Vagina (tissue), 2 donors: Measurements from ENCODE around the gene TEAD1. TPM values are rescaled to one million over a fixed set of nuclear protein-coding genes. Genes with fewer than 3 reads are reported as not detected.
A peak's percentile ranks its signal among the peaks of the same experiment; 100 is the strongest.

Experiments used
- DNase-seq, 2 donors: peaks; one replicate each; pipeline ENCODE4 v3.0.0-alpha.2; 2017; ENCODE audit errors: extremely low spot score in 2 of 2
- H3K27ac ChIP-seq: fragments of 200-600 bp; sonication (generic); one replicate; pipeline ENCODE4 v1.5.1; 2019
- H3K27me3 ChIP-seq: fragments of 200-600 bp; sonication (generic); one replicate; pipeline ENCODE4 v1.5.1; 2019
- H3K36me3 ChIP-seq, 2 donors: fragments of 200-600 bp; sonication (generic); one replicate each; pipeline ENCODE4 v1.5.1; 2017 to 2019
- H3K4me1 ChIP-seq: fragments of 200-600 bp; sonication (generic); one replicate; pipeline ENCODE4 v1.5.1; 2019
- H3K4me3 ChIP-seq, 2 donors: fragments of 200-600 bp; sonication (generic); 1 replicate in 1 of 2; 2 replicates in 1 of 2; pipeline ENCODE4 v1.5.1; 2016 to 2019
- H3K9me3 ChIP-seq: fragments of 200-600 bp; sonication (generic); one replicate; pipeline ENCODE4 v1.5.1; 2019
- CTCF ChIP-seq, 3 experiments: fragments of 450-650 bp in 2 of 3; fragments of 200-600 bp in 1 of 3; sonication (generic) in 1 of 3; IDR thresholded peaks; one replicate each; pipeline ENCODE4 v1.5.1; 2017 to 2019; ENCODE audit warnings: antibody characterized with exemption in 3 of 3, mild to moderate bottlenecking in 2 of 3, moderate library complexity in 2 of 3
- POLR2A ChIP-seq, 2 donors: fragments of 450-650 bp; IDR thresholded peaks; one replicate each; pipeline ENCODE4 v1.6.1; 2017; ENCODE audit warnings: antibody characterized with exemption in 2 of 2, mild to moderate bottlenecking in 2 of 2, moderate library complexity in 2 of 2
- POLR2AphosphoS5 ChIP-seq, 2 donors: sonication (generic); formaldehyde crosslinking; IDR thresholded peaks; one replicate each; pipeline ENCODE4 v1.9.0; 2017; ENCODE audit warnings: antibody characterized with exemption in 2 of 2, mild to moderate bottlenecking in 2 of 2, low read depth in 1 of 2; ENCODE audit not compliant: insufficient read depth in 1 of 2
- intact Hi-C: fragments of 100-400 bp; cut with DNase I; formaldehyde crosslinking; loops from one replicate; pipeline ENCODE4 v1.15.1; 2023
- total RNA-seq: library from RNA; depleted of rRNA; stranded (reverse); fragments of >200 nt; gene quantifications from one replicate; pipeline ENCODE4 v1.2.3, GENCODE V29; 2016

The TEAD1 gene
- total RNA-seq, 1 donor from 2014 or later = 50.3 TPM

GRCh38 chr11:12725055-12725862 lies 51.0 kb downstream of the TEAD1 start:
- Histone ChIP-seq H3K9me3 (no peaks in the 10 kb centered on the region), H3K4me1 (peaks cover 56% of the 10 kb centered on the region), H3K27me3 (no peaks in the 10 kb centered on the region), H3K36me3 (no peaks in the 10 kb centered on the region), H3K4me3 (no peak overlapping the region), H3K27ac (peak overlapping the region; percentile 73)
- no peak for DNase-seq
- intact Hi-C loops = loop anchor here (10.0 kb wide), 1 partner anchor 1280 kb away; no protein-coding TSS in a partner anchor
- TF ChIP-seq POLR2A (IDR thresholded peaks at IDR 0.05) (no peak), POLR2AphosphoS5 (IDR thresholded peaks at IDR 0.05; ENCODE audit: insufficient read depth in 1 of 2, low read depth in 1 of 2) (peak in 1 of 2 donors; percentile 25)

- H3K27ac ChIP-seq = peak overlapping the region; percentile 21
- no peaks in the 10 kb centered on the region for H3K9me3 ChIP-seq
- intact Hi-C loops = loop anchor here (10.0 kb wide), 1 partner anchor 1281 kb away; no protein-coding TSS in a partner anchor
- H3K36me3 ChIP-seq = no peaks in the 10 kb centered on the region
- DNase-seq = no peak
- no peaks in the 10 kb centered on the region for H3K27me3 ChIP-seq
- no peak overlapping the region for H3K4me3 ChIP-seq
- H3K4me1 ChIP-seq = peaks cover 56% of the 10 kb centered on the region
- TF ChIP-seq POLR2AphosphoS5 (IDR thresholded peaks at IDR 0.05; ENCODE audit: insufficient read depth in 1 of 2, low read depth in 1 of 2) (peak in 1 of 2 donors; percentile 5), POLR2A (IDR thresholded peaks at IDR 0.05) (no peak)
Observed at GRCh38 chr11:12725863-12726682, 51.9 kb downstream of the TEAD1 start.

- peaks cover 59% of the 10 kb centered on the region for H3K4me1 ChIP-seq
- no peaks in the 10 kb centered on the region for H3K36me3 ChIP-seq
- TF ChIP-seq POLR2AphosphoS5 (IDR thresholded peaks at IDR 0.05; ENCODE audit: insufficient read depth in 1 of 2, low read depth in 1 of 2) = no peak
- TF ChIP-seq POLR2A (IDR thresholded peaks at IDR 0.05) = no peak
- no peak for TF ChIP-seq CTCF (IDR thresholded peaks at IDR 0.05)
- H3K9me3 ChIP-seq = no peaks in the 10 kb centered on the region
- no peak for DNase-seq
- no peak overlapping the region for H3K4me3 ChIP-seq
- no peaks in the 10 kb centered on the region for H3K27me3 ChIP-seq
- intact Hi-C loops = loop anchor here (10.0 kb wide), 1 partner anchor 1283 kb away; no protein-coding TSS in a partner anchor
- no peak overlapping the region for H3K27ac ChIP-seq
Observed at GRCh38 chr11:12727563-12728211, 53.5 kb downstream of the TEAD1 start.

- H3K4me1 ChIP-seq = peaks cover 51% of the 10 kb centered on the region
- H3K9me3 ChIP-seq = no peaks in the 10 kb centered on the region
- TF ChIP-seq POLR2AphosphoS5 (IDR thresholded peaks at IDR 0.05; ENCODE audit: insufficient read depth in 1 of 2, low read depth in 1 of 2) (no peak), POLR2A (IDR thresholded peaks at IDR 0.05) (no peak), CTCF (IDR thresholded peaks at IDR 0.05) (no peak)
- H3K27me3 ChIP-seq = no peaks in the 10 kb centered on the region
- H3K4me3 ChIP-seq = no peak overlapping the region
- H3K36me3 ChIP-seq = no peaks in the 10 kb centered on the region
- DNase-seq = no peak
- H3K27ac ChIP-seq = no peak overlapping the region
- intact Hi-C loops = loop anchor here (10.0 kb wide), 1 partner anchor 1284 kb away; no protein-coding TSS in a partner anchor
Observed at GRCh38 chr11:12728417-12728816, 54.2 kb downstream of the TEAD1 start.

GRCh38 chr11:12729941-12730340 lies 55.7 kb downstream of the TEAD1 start:
- H3K4me1 ChIP-seq = peaks cover 36% of the 10 kb centered on the region
- H3K27me3 ChIP-seq = no peaks in the 10 kb centered on the region
- H3K9me3 ChIP-seq = no peaks in the 10 kb centered on the region
- H3K36me3 ChIP-seq = no peaks in the 10 kb centered on the region
- no peak overlapping the region for H3K27ac ChIP-seq
- DNase-seq = no peak
- TF ChIP-seq CTCF (IDR thresholded peaks at IDR 0.05) (no peak), POLR2A (IDR thresholded peaks at IDR 0.05) (no peak), POLR2AphosphoS5 (IDR thresholded peaks at IDR 0.05; ENCODE audit: insufficient read depth in 1 of 2, low read depth in 1 of 2) (no peak)
- intact Hi-C loops = loop anchor here (10.0 kb wide), 1 partner anchor 1285 kb away; no protein-coding TSS in a partner anchor
- no peak overlapping the region for H3K4me3 ChIP-seq
